Activated CD4-positive, alpha-beta T cell treated with anti-CD3 and anti-CD28 coated beads, Interleukin-2, amount 10 ng/mL, durations not matched to agents 24 days and 14 days (primary cell): ENCODE results near the gene EID1. TPM values are rescaled to one million over a fixed set of nuclear protein-coding genes. Genes with fewer than 3 reads are reported as not detected.
A peak's percentile ranks its signal among the peaks of the same experiment; 100 is the strongest.

Source experiments
- DNase-seq: peaks from one replicate; pipeline ENCODE4 v3.0.0; 2022
- H3K27ac Mint-ChIP-seq: one replicate; pipeline ENCODE4 v1.8.0; 2022; ENCODE audit warnings: mild to moderate bottlenecking, mixed read lengths
- H3K27me3 Mint-ChIP-seq: one replicate; pipeline ENCODE4 v1.8.0; 2022; ENCODE audit warnings: mixed read lengths
- H3K36me3 Mint-ChIP-seq: one replicate; pipeline ENCODE4 v1.8.0; 2022; ENCODE audit warnings: low read depth, mild to moderate bottlenecking, mixed read lengths
- H3K4me1 Mint-ChIP-seq: one replicate; pipeline ENCODE4 v1.8.0; 2021; ENCODE audit warnings: mixed read lengths
- H3K4me3 Mint-ChIP-seq: one replicate; pipeline ENCODE4 v1.8.0; 2022; ENCODE audit warnings: mild to moderate bottlenecking, moderate library complexity, mixed read lengths
- H3K9me3 Mint-ChIP-seq: one replicate; pipeline ENCODE4 v1.8.0; 2021; ENCODE audit warnings: mixed read lengths
- intact Hi-C: fragments of 100-400 bp; cut with micrococcal nuclease; formaldehyde crosslinking; loops from one replicate; pipeline ENCODE4 v1.15.1; 2023
- total RNA-seq: library from RNA; stranded (reverse); gene quantifications from 2 replicates; pipeline ENCODE4 v1.2.3, GENCODE V29; 2022

Gene EID1
- total RNA-seq, 1 donor from 2014 or later, result 209 TPM

DNA sequence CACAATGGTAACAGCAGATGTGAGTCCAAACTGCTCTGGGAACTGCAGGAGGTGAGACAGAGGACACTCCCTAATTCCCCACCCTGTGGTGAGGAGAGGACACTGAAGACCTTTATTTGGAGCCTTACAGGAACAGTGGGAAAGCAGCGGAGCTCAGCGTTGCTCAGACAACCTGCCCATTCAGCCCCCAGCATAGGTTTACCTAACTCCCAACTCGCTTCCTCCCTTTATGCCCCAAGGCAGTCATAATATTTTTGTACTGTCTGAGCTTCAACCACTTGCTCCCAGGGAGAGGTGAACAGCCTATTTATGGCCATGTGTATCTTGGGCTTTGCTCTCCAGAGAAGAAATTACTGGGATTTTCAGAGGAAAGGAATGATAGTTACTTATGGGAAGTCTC lies 51.7 kb downstream of the EID1 start:
- Mint-ChIP-seq H3K9me3 (peaks cover 44% of the 10 kb centered on the region), H3K36me3 (peaks cover 29% of the 10 kb centered on the region), H3K27me3 (peaks cover 2% of the 10 kb centered on the region), H3K27ac (peak overlapping the region; percentile 96), H3K4me3 (peak overlapping the region; percentile 55), H3K4me1 (peaks cover 72% of the 10 kb centered on the region)
- no peak for DNase-seq
- intact Hi-C loops, result loop anchor here (1.0 to 10.0 kb wide), 11 partner anchors 11 to 1425 kb away; partner anchors contain the start of genes EID1 and GABPB1

Other genes starting within 250 kb of the EID1 start
- gene FBN1, start 232.4 kb upstream of the EID1 start, total RNA-seq, result 0.64 and 1.0 TPM in 2 replicates
- 32.0 and 32.2 TPM in 2 replicates for gene CEP152, start 67.1 kb upstream of the EID1 start, total RNA-seq
- 20.4 and 21.2 TPM in 2 replicates for gene SHC4, start 85.8 kb downstream of the EID1 start, total RNA-seq
- gene SECISBP2L, start 168.3 kb downstream of the EID1 start, total RNA-seq, result 38.1 and 40.0 TPM in 2 replicates